ENCODE data around the gene IL1RL2.

IL1RL2 gene

GRCh38 chr2:102143450-102143985, 43.3 kb upstream of the IL1RL2 start:
- Histone ChIP-seq H3K4me1 (ENCODE audit: control insufficient read depth in 5 of 5, insufficient read depth in 5 of 5, low read length in 5 of 5) (peaks cover 13 to 51% (median 40%) of the 10 kb centered on the region in 5 donors), H3K9ac (ENCODE audit: low read length in 5 of 5) (peak overlapping the region; percentile 30 to 97 (median 87)), H3K4me3 (ENCODE audit: low read depth in 1 of 5, low read length in 5 of 5) (peak overlapping the region; percentile 77 to 93 (median 89)), H3K27me3 (ENCODE audit: control insufficient read depth in 5 of 5, insufficient read depth in 4 of 5, low read length in 5 of 5) (no peaks in the 10 kb centered on the region), H3K9me3 (ENCODE audit: control insufficient read depth in 5 of 5, low read length in 5 of 5) (peaks cover 0 to 22% (median 7%) of the 10 kb centered on the region in 5 donors), H3K36me3 (ENCODE audit: control insufficient read depth in 5 of 5, insufficient read depth in 5 of 5, low read length in 5 of 5) (peaks cover 0 to 7% (median 0%) of the 10 kb centered on the region in 5 donors), H3K27ac (ENCODE audit: low read depth, low read length) (peak overlapping the region; percentile 88)

- Histone ChIP-seq H3K9ac (ENCODE audit: low read length in 5 of 5) (peak overlapping the region; percentile 30 to 97 (median 87)), H3K4me3 (ENCODE audit: low read depth in 1 of 5, low read length in 5 of 5) (peak overlapping the region; percentile 77 to 93 (median 89)), H3K27ac (ENCODE audit: low read depth, low read length) (peak overlapping the region; percentile 88), H3K9me3 (ENCODE audit: control insufficient read depth in 5 of 5, low read length in 5 of 5) (peaks cover 0 to 27% (median 7%) of the 10 kb centered on the region in 5 donors), H3K27me3 (ENCODE audit: control insufficient read depth in 5 of 5, insufficient read depth in 4 of 5, low read length in 5 of 5) (no peaks in the 10 kb centered on the region), H3K36me3 (ENCODE audit: control insufficient read depth in 5 of 5, insufficient read depth in 5 of 5, low read length in 5 of 5) (peaks cover 0 to 7% (median 0%) of the 10 kb centered on the region in 5 donors), H3K4me1 (ENCODE audit: control insufficient read depth in 5 of 5, insufficient read depth in 5 of 5, low read length in 5 of 5) (peaks cover 13 to 51% (median 40%) of the 10 kb centered on the region in 5 donors)
Observed at GRCh38 chr2:102144128-102144527, 42.7 kb upstream of the IL1RL2 start.

GRCh38 chr2:102145107-102145506, 41.7 kb upstream of the IL1RL2 start:
- H3K4me1 ChIP-seq (ENCODE audit: control insufficient read depth in 5 of 5, insufficient read depth in 5 of 5, low read length in 5 of 5), result peaks cover 13 to 61% (median 49%) of the 10 kb centered on the region in 5 donors
- H3K36me3 ChIP-seq (ENCODE audit: control insufficient read depth in 5 of 5, insufficient read depth in 5 of 5, low read length in 5 of 5), result peaks cover 0 to 7% (median 0%) of the 10 kb centered on the region in 5 donors
- H3K9ac ChIP-seq (ENCODE audit: low read length in 5 of 5), result no peak overlapping the region
- no peaks in the 10 kb centered on the region for H3K27me3 ChIP-seq (ENCODE audit: control insufficient read depth in 5 of 5, insufficient read depth in 4 of 5, low read length in 5 of 5)
- no peak overlapping the region for H3K27ac ChIP-seq (ENCODE audit: low read depth, low read length)
- H3K4me3 ChIP-seq (ENCODE audit: low read depth in 1 of 5, low read length in 5 of 5), result peak overlapping the region in 3 of 5 donors; percentile 77 to 93 (median 90)
- H3K9me3 ChIP-seq (ENCODE audit: control insufficient read depth in 5 of 5, low read length in 5 of 5), result peaks cover 0 to 31% (median 7%) of the 10 kb centered on the region in 5 donors

- Histone ChIP-seq H3K9me3 (ENCODE audit: control insufficient read depth in 5 of 5, low read length in 5 of 5) (peaks cover 0 to 31% (median 7%) of the 10 kb centered on the region in 5 donors), H3K4me1 (ENCODE audit: control insufficient read depth in 5 of 5, insufficient read depth in 5 of 5, low read length in 5 of 5) (peaks cover 13 to 65% (median 48%) of the 10 kb centered on the region in 5 donors), H3K4me3 (ENCODE audit: low read depth in 1 of 5, low read length in 5 of 5) (peak overlapping the region in 2 of 5 donors; percentile 12 to 16)
Observed at GRCh38 chr2:102145934-102146333, 40.9 kb upstream of the IL1RL2 start.

GRCh38 chr2:102147935-102148334, 38.9 kb upstream of the IL1RL2 start:
- H3K27ac ChIP-seq (ENCODE audit: low read depth, low read length), result peak overlapping the region; percentile 51
- peaks cover 0 to 31% (median 7%) of the 10 kb centered on the region in 5 donors for H3K9me3 ChIP-seq (ENCODE audit: control insufficient read depth in 5 of 5, low read length in 5 of 5)

More at GRCh38 chr2:102145934-102146333, 40.9 kb upstream of the IL1RL2 start:
- Histone ChIP-seq H3K27ac (ENCODE audit: low read depth, low read length) (no peak overlapping the region), H3K36me3 (ENCODE audit: control insufficient read depth in 5 of 5, insufficient read depth in 5 of 5, low read length in 5 of 5) (peaks cover 0 to 7% (median 0%) of the 10 kb centered on the region in 5 donors), H3K9ac (ENCODE audit: low read length in 5 of 5) (no peak overlapping the region), H3K27me3 (ENCODE audit: control insufficient read depth in 5 of 5, insufficient read depth in 4 of 5, low read length in 5 of 5) (no peaks in the 10 kb centered on the region)

GRCh38 chr2:102149243-102149642, 37.6 kb upstream of the IL1RL2 start:
- H3K27me3 ChIP-seq (ENCODE audit: control insufficient read depth in 5 of 5, insufficient read depth in 4 of 5, low read length in 5 of 5), result no peaks in the 10 kb centered on the region
- no peak overlapping the region for H3K27ac ChIP-seq (ENCODE audit: low read depth, low read length)
- peaks cover 3 to 36% (median 20%) of the 10 kb centered on the region in 5 donors for H3K4me1 ChIP-seq (ENCODE audit: control insufficient read depth in 5 of 5, insufficient read depth in 5 of 5, low read length in 5 of 5)
- H3K9ac ChIP-seq (ENCODE audit: low read length in 5 of 5), result no peak overlapping the region
- peaks cover 0 to 12% (median 6%) of the 10 kb centered on the region in 5 donors for H3K36me3 ChIP-seq (ENCODE audit: control insufficient read depth in 5 of 5, insufficient read depth in 5 of 5, low read length in 5 of 5)
- H3K4me3 ChIP-seq (ENCODE audit: low read depth in 1 of 5, low read length in 5 of 5), result no peak overlapping the region
- peaks cover 0 to 31% (median 7%) of the 10 kb centered on the region in 5 donors for H3K9me3 ChIP-seq (ENCODE audit: control insufficient read depth in 5 of 5, low read length in 5 of 5)

More at GRCh38 chr2:102147935-102148334, 38.9 kb upstream of the IL1RL2 start:
- Histone ChIP-seq H3K4me1 (ENCODE audit: control insufficient read depth in 5 of 5, insufficient read depth in 5 of 5, low read length in 5 of 5) (peaks cover 7 to 49% (median 32%) of the 10 kb centered on the region in 5 donors), H3K4me3 (ENCODE audit: low read depth in 1 of 5, low read length in 5 of 5) (no peak overlapping the region), H3K9ac (ENCODE audit: low read length in 5 of 5) (no peak overlapping the region), H3K27me3 (ENCODE audit: control insufficient read depth in 5 of 5, insufficient read depth in 4 of 5, low read length in 5 of 5) (no peaks in the 10 kb centered on the region), H3K36me3 (ENCODE audit: control insufficient read depth in 5 of 5, insufficient read depth in 5 of 5, low read length in 5 of 5) (peaks cover 0 to 7% (median 0%) of the 10 kb centered on the region in 5 donors)

GRCh38 chr2:102149644-102150455, 37.0 kb upstream of the IL1RL2 start:
- Histone ChIP-seq H3K9me3 (ENCODE audit: control insufficient read depth in 5 of 5, low read length in 5 of 5) (peaks cover 0 to 28% (median 7%) of the 10 kb centered on the region in 5 donors), H3K4me1 (ENCODE audit: control insufficient read depth in 5 of 5, insufficient read depth in 5 of 5, low read length in 5 of 5) (peaks cover 3 to 33% (median 20%) of the 10 kb centered on the region in 5 donors), H3K4me3 (ENCODE audit: low read depth in 1 of 5, low read length in 5 of 5) (no peak overlapping the region), H3K9ac (ENCODE audit: low read length in 5 of 5) (no peak overlapping the region), H3K36me3 (ENCODE audit: control insufficient read depth in 5 of 5, insufficient read depth in 5 of 5, low read length in 5 of 5) (peaks cover 0 to 19% (median 12%) of the 10 kb centered on the region in 5 donors), H3K27ac (ENCODE audit: low read depth, low read length) (no peak overlapping the region), H3K27me3 (ENCODE audit: control insufficient read depth in 5 of 5, insufficient read depth in 4 of 5, low read length in 5 of 5) (no peaks in the 10 kb centered on the region)

GRCh38 chr2:102154364-102154763, 32.5 kb upstream of the IL1RL2 start:
- no peak overlapping the region for H3K9ac ChIP-seq (ENCODE audit: low read length in 5 of 5)
- peaks cover 0 to 2% (median 0%) of the 10 kb centered on the region in 5 donors for H3K9me3 ChIP-seq (ENCODE audit: control insufficient read depth in 5 of 5, low read length in 5 of 5)
- H3K4me1 ChIP-seq (ENCODE audit: control insufficient read depth in 5 of 5, insufficient read depth in 5 of 5, low read length in 5 of 5), result peaks cover 5 to 37% (median 33%) of the 10 kb centered on the region in 5 donors
- H3K27ac ChIP-seq (ENCODE audit: low read depth, low read length), result peak overlapping the region; percentile 86
- no peaks in the 10 kb centered on the region for H3K27me3 ChIP-seq (ENCODE audit: control insufficient read depth in 5 of 5, insufficient read depth in 4 of 5, low read length in 5 of 5)
- no peak overlapping the region for H3K4me3 ChIP-seq (ENCODE audit: low read depth in 1 of 5, low read length in 5 of 5)
- H3K36me3 ChIP-seq (ENCODE audit: control insufficient read depth in 5 of 5, insufficient read depth in 5 of 5, low read length in 5 of 5), result peaks cover 0 to 28% (median 15%) of the 10 kb centered on the region in 5 donors

- Histone ChIP-seq H3K4me3 (ENCODE audit: low read depth in 1 of 5, low read length in 5 of 5) (peak overlapping the region in 2 of 5 donors; percentile 0 to 24), H3K9ac (ENCODE audit: low read length in 5 of 5) (peak overlapping the region in 1 of 5 donors; percentile 33), H3K27ac (ENCODE audit: low read depth, low read length) (peak overlapping the region; percentile 86), H3K27me3 (ENCODE audit: control insufficient read depth in 5 of 5, insufficient read depth in 4 of 5, low read length in 5 of 5) (no peaks in the 10 kb centered on the region), H3K36me3 (ENCODE audit: control insufficient read depth in 5 of 5, insufficient read depth in 5 of 5, low read length in 5 of 5) (peaks cover 3 to 28% (median 16%) of the 10 kb centered on the region in 5 donors), H3K9me3 (ENCODE audit: control insufficient read depth in 5 of 5, low read length in 5 of 5) (no peaks in the 10 kb centered on the region), H3K4me1 (ENCODE audit: control insufficient read depth in 5 of 5, insufficient read depth in 5 of 5, low read length in 5 of 5) (peaks cover 5 to 32% (median 26%) of the 10 kb centered on the region in 5 donors)
Observed at GRCh38 chr2:102154946-102155702, 31.7 kb upstream of the IL1RL2 start.

Measured in subcutaneous abdominal adipose tissue (tissue), 5 donors.